ENCODE data around the gene RMI1.

The RMI1 gene

GRCh38 chr9:83969602-83970001, 11.0 kb upstream of the RMI1 start:
- no peak for DNase-seq

GRCh38 chr9:83971485-83971884, 9.1 kb upstream of the RMI1 start:
- no peak for DNase-seq

GRCh38 chr9:83972286-83972685, 8.3 kb upstream of the RMI1 start:
- no peak for DNase-seq

GRCh38 chr9:83975300-83975699, 5.3 kb upstream of the RMI1 start:
- DNase-seq = no peak

GRCh38 chr9:83976372-83976771, 4.2 kb upstream of the RMI1 start:
- no peak for DNase-seq

GRCh38 chr9:83977196-83977595, 3.4 kb upstream of the RMI1 start:
- DNase-seq = no peak

- DNase-seq = peak; percentile 77 to 93 (median 86)
These were observed 1.4 kb upstream of the RMI1 start for GRCh38 chr9:83978992-83979811.

GRCh38 chr9:83979812-83980394, 702 bp upstream of the RMI1 start, which contains the start of gene HNRNPK:
Gene HNRNPK (minus strand): TSS chr9:83980215. CDS start chr9:83978252, 1,963 bp downstream.
- DNase-seq = peak; percentile 99 to 100 (median 99)

- DNase-seq = peak in 1 of 5 experiments; percentile 63
These were observed 694 bp downstream of the RMI1 start for GRCh38 chr9:83981126-83981871.

- DNase-seq = no peak
These were observed 5.6 kb downstream of the RMI1 start for GRCh38 chr9:83986195-83986594.

GRCh38 chr9:83986765-83987401, 6.3 kb downstream of the RMI1 start:
- no peak for DNase-seq

- DNase-seq = no peak
These were observed 6.8 kb downstream of the RMI1 start for GRCh38 chr9:83987402-83987791.

- no peak for DNase-seq
These were observed 7.8 kb downstream of the RMI1 start for GRCh38 chr9:83988411-83988810.

GRCh38 chr9:83991355-83991754, 10.8 kb downstream of the RMI1 start:
- DNase-seq = no peak

- no peak for DNase-seq
These were observed 11.8 kb downstream of the RMI1 start for GRCh38 chr9:83992407-83992806.

- DNase-seq = no peak
These were observed 12.3 kb downstream of the RMI1 start for GRCh38 chr9:83992901-83993300.

GRCh38 chr9:83996126-83996525, 15.5 kb downstream of the RMI1 start:
- DNase-seq = no peak

- no peak for DNase-seq
These were observed 18.7 kb downstream of the RMI1 start for GRCh38 chr9:83999141-83999918.

GRCh38 chr9:84000186-84000585, 19.6 kb downstream of the RMI1 start:
- DNase-seq = no peak

- DNase-seq = no peak
These were observed 21.0 kb downstream of the RMI1 start for GRCh38 chr9:84001621-84002020.

GRCh38 chr9:84002344-84002743, 21.7 kb downstream of the RMI1 start:
- DNase-seq = peak in 1 of 5 experiments; percentile 53

- no peak for DNase-seq
These were observed 22.6 kb downstream of the RMI1 start for GRCh38 chr9:84003246-84003645.

Measured in T-helper 2 cell (primary cell).